GM18909 (cell line): ENCODE results near the gene MIS18BP1.
"Not testable (repeated sequence)": the region's sequence is repeated elsewhere in the genome, so short reads cannot be mapped to it uniquely, and the experiment has no call there.

Experiments used
- ATAC-seq: cut with Tn5 transposase; IDR thresholded peaks from one replicate; pipeline ENCODE4 v1.9.1; 2021; ENCODE audit warnings: mild to moderate bottlenecking; ENCODE audit not compliant: unreplicated experiment, poor library complexity

Gene MIS18BP1

DNA sequence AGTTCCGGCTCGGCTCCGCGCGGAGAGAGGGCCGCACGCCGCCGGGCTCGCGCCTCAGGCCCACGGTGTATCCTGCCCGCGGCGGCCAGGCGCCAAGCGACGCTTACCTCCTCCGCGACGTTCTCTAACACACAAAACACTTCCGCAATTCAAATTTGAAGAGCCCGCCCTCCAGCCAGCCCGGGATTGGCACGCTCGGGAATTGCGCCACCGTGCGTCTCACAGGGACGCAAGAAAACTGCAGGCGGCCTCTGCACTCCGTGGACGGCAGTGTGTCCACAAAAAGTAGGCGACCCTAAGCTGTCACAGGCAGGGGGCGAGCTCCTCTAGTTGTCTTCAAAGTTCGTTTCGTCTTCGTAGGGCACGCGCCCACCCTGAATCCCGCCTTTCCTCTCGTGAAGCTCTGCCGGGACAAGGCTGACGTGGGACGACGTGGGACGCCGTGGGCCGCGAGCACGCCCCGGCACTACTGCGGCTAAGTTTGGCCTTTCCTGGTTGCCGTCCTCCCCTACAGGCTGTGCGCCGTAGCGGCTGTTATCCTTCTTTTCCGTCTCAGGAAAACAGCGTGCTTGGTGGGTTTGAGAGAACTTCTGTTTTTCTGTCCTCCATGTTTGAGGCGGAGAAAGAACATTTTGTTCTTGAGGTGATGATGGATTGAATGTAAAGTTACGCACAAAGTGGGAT is at the start of gene MIS18BP1:
MIS18BP1 (minus strand) TSS at position 133 of the 684 bp plus-strand sequence. CDS start 5,916 bp downstream, outside the sequence.
- ATAC-seq, result peak; percentile 86

DNA sequence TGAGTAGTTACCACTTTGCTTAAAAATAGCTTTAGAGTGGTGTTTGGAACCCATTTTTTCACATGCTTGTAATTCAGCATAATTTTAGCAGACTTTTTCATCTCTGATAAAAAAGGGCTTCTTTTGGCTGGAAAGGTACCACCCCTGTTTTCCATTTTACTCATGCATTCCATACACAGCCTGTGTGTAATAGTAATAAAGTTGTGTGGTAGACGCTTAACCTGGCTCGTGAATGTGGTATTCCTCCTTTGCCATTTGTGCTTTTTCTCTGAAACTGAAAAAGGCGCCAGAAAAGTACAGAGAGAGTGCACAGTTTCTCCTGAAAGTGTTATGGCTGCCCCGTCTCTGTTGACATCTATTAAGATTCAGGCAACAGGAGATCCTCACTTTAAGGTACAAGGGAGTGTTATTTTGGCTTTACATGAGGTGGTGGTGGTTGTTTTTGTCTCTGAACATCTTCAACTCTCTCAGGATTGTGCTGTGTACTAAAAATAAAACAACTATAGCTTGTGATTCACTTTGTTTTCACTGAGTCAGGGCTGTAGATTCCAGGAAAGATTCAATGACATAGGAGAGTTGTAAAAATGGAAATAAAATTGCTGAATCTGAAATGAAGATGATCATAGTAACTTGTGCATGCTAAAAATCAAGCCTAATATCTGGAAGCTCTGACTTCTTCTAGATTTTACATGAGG is 45.6 kb upstream of the MIS18BP1 start:
- no peak for ATAC-seq

DNA sequence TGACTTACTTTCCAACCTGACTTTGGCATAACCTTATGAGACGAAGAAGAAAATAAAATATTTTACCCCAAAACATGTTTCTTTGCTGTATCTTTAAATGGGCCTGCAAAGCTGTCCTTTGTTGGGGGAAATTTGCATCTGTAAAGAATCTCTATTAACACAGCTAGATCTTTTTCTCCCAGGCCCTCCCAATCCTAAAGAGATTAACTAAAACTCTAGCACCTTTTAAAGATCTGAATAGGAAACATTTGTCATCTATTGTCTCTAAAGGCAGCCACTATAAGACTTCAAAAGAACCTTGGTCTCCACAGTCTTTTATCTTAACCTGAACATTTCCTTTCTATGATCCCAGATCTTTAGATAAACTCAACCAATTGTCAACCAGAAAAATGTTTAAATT is 41.8 kb upstream of the MIS18BP1 start:
- not testable (repeated sequence) for ATAC-seq

DNA sequence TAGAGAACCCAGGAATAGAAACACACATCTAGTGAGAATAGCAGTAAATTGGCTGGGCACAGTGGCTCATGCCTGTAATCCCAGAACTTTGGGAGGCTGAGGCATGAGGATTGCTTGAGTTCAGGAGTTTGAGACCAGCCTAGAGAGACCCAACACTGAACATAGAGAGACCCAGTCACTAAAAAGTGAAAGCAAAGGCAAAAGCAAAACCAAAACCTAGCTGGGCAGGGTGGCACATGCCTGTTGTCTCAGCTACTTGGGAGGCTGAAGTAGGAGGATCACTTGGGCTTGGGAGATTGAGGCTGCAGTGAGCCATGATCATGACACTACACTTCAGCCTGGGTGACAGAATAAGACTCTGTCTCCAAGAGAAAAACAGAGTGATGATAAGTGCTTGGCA is 37.5 kb upstream of the MIS18BP1 start:
- no peak for ATAC-seq

GRCh38 chr14:45287610-45288009 is 34.6 kb upstream of the MIS18BP1 start:
- ATAC-seq, result no peak

- no peak for ATAC-seq
These were observed 31.8 kb upstream of the MIS18BP1 start for GRCh38 chr14:45284802-45285201.

- not testable (repeated sequence) for ATAC-seq
These were observed 28.9 kb upstream of the MIS18BP1 start for GRCh38 chr14:45281731-45282400.

GRCh38 chr14:45271858-45272537 is 19.0 kb upstream of the MIS18BP1 start:
- ATAC-seq, result no peak

DNA sequence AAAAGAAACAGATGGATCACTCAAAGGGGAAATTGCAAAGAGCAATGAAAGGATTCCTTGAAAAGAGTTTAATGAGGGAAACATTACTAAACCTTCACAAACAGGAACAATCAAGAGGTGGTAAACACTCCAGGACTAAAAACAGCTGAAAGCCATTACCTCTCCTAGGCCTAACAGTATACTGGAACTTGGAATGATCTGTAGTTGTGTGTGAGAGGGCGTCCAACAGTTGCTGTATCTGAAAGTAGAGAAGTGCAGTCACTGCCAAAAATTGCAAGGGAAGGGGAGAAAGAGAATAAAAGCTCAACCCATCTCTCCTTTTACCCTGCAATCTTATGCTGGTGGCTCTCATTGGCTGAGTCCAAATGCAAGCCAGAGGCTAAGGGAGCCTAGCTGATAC is 17.0 kb upstream of the MIS18BP1 start:
- ATAC-seq, result no peak

DNA sequence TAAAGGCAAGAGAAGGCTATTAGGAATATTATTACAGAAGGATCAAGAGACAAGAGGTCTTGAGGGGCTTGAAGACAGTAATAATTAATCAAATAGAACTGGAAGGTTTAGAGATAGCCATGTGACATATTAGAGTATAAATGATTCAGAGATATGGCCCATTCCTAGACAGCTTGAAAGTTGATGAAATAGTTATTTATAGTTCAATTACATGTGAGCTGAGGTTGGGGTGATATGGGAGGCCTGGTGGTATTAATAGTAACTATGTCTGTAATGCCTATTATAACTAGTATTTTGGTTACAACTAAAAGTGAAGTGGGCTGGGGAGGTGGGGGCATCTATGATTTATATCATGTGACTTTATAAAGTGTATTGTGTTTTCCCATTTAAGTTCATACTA is 14.1 kb upstream of the MIS18BP1 start:
- ATAC-seq, result no peak

DNA sequence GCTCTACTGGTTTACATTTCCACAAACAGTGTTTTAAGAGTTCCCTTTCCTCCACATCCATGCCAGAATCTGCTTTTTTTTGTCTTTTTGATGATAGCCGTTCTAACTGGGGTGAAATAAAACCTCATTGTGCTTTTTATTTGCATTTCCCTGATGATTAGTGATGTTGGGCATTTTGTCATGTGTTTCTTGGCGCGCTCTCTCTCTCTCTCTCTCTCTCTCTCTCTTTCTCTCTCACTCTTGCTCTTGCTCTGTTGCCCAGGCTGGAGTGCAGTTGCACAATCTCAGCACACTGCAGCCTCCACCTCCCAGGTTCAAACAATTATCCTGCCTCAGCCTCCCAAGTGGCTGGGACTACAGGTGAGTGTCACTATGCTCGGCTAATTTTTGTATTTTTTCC is 9.6 kb upstream of the MIS18BP1 start:
- ATAC-seq, result no peak

DNA sequence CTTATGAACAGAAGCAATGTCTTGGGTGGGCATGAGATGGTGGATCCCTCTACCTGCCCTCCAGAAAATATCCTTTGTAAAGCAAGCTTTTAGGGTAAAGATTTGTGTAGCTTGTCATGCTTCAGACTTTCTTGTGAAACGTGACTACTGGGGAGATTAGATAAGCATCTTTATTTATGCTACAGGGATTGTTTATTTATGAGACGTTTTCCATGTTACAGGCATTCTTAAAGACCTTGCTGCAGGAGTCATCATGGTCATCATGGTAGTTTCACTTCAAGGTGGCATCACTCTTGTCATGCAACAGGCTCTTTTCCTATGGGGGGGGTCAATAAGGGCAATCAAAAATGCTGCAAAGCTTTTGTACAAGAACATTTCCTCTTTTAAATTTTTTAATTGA is 8.2 kb upstream of the MIS18BP1 start:
- ATAC-seq, result no peak

DNA sequence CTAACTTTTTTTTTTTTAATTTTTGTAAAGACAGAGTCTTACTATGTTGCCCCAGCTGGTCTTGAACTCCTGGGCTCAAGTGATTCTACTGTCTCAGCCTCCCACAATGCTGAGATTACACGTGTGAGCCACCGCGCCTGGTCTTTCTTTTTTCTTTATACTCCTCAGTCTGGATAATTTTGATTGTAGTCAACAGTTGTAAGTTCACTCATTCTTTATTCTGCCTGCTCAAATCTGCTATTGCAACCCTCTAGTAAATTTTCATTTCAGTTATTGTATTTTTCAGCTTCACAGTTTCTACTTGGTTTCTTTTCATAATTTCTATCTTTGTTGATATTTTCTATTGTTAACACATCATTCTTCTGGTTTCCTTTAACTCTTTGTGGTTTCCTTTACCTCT is 5.8 kb upstream of the MIS18BP1 start:
- ATAC-seq, result no peak

DNA sequence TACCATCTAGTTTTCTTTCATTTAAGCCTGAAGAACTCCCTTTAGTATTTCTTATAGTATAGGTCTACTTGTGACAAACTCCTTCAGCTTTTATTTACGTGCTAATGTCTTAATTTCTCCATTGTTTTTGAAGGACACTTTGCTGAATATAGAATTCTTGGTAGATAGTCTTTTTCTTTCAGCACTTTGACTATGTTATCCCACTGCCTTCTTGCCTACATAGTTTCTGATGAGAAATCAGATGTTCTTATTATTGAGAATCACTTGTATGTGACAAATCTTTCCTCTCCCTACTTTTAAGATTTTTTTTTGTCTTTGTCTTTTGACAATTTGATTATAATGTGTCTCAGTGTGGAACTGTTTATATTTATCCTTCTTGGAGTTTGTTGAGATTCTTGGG is 5.1 kb upstream of the MIS18BP1 start:
- ATAC-seq, result no peak

GRCh38 chr14:45254771-45255170 is 1.8 kb upstream of the MIS18BP1 start:
- ATAC-seq, result no peak

GRCh38 chr14:45253754-45254310 is 830 bp upstream of the MIS18BP1 start:
- no peak for ATAC-seq

DNA sequence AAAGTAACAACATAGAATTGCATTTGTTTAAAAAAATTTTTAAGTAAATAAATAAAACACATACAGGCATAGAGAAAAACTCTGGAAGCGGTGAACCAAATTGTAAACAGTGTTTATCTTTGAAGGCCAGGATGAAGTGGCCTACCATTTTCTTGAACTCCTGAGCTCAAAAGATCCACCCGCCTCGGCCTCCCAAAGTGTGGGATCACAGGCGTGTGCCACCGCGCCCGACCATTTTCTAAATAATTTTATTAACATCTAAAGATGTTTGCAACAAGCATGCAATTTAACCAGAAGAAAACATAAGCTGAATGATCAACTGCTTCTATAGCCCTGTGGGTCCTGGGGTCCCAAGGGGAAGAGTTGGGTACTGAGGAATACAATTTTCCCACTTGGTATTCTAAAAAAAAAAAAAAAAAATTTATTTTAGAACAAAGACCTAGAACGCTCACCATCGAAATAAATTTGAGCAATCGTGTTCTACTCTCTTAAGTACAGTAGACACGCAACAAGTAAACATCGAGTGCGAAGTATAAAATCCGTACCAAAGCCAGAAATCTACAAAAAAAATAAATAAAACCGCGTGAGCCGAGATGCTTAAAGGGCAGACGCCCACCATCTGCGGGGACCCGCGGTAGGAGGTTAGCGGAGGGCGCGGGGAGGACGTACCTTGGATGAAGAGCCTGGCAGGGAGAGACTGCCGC is 484 bp downstream of the MIS18BP1 start:
- ATAC-seq, result no peak

DNA sequence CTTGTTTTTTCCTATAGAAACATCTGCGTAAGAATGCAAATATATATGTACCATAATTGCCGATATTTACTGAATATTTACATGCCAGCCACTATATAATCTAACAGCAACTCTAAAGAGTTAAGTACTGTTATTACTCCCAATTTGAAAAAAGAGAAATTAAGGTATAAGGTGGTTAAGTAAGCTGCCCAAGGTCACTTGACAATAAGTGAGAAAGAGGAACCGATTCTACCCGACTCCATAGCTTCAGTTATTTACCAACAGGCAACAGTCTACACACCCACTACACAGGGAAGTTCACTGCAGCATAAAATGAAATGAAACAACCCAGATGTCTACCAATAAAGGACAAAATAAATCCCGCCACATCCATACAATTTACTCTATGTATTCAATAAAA is 1.1 kb downstream of the MIS18BP1 start:
- peak; percentile 69 for ATAC-seq

DNA sequence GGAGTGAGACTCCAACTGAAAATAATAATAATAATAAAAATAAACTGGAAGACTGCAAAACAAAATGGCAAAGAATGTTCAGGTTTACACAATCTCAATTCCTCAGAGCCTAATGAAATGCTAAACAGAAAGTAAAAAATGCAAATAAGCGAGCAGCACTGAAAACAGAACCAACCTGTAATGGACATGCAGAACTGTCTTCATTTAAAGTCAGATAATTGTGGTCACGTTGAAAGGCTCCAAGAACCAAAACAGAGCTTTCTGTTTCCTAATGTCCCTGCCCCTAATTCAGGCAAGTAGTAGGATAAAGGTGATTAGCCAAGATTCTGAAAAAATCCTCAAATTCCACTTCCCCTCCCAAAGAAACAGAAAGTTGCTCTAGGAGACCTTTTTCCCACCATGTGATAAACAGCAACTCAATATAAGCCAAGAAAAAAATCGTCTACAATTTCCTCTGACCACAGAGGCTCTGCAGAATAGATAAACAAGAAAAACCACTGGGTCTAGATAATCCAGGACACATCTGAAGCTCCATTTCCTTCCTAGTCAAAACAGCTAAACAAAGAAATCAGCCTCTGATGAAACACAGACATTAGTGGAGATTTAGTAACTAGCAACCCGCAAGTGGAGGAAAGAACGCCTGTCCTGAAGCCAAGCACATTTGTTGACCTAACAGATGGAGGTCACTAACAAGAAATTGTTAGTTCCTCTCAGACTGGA is 3.0 kb downstream of the MIS18BP1 start:
- ATAC-seq, result peak; percentile 26
